HL-60 (cell line): ENCODE measurements around the gene PRDX3.

Experiments used
- CTCF ChIP-seq: IDR thresholded peaks from one replicate; pipeline ENCODE4 v1.5.1; 2011; ENCODE audit warnings: low read length, control low read depth, inconsistent platforms; ENCODE audit not compliant: insufficient read depth
- GABPA ChIP-seq: IDR thresholded peaks from 2 replicates; pipeline ENCODE4 v1.6.1; 2012; ENCODE audit warnings: low read depth
- POLR2AphosphoS5 ChIP-seq: IDR thresholded peaks from 2 replicates; pipeline ENCODE4 v1.6.1; 2012; ENCODE audit warnings: low read depth
- SPI1 ChIP-seq: IDR thresholded peaks from 2 replicates; pipeline ENCODE4 v1.6.1; 2012; ENCODE audit warnings: low read depth, mild to moderate bottlenecking, borderline replicate concordance

- TF ChIP-seq CTCF (no peak), GABPA (no peak), POLR2AphosphoS5 (no peak), SPI1 (no peak)
Measured at GRCh38 chr10:119210633-119211032, 32.0 kb upstream of the PRDX3 start.
